HG03139 (cell line): Measurements from ENCODE around the gene NOXA1.

Source experiments
- ATAC-seq: cut with Tn5 transposase; IDR thresholded peaks from one replicate; pipeline ENCODE4 v1.9.1; 2021; ENCODE audit not compliant: unreplicated experiment

The NOXA1 gene

DNA sequence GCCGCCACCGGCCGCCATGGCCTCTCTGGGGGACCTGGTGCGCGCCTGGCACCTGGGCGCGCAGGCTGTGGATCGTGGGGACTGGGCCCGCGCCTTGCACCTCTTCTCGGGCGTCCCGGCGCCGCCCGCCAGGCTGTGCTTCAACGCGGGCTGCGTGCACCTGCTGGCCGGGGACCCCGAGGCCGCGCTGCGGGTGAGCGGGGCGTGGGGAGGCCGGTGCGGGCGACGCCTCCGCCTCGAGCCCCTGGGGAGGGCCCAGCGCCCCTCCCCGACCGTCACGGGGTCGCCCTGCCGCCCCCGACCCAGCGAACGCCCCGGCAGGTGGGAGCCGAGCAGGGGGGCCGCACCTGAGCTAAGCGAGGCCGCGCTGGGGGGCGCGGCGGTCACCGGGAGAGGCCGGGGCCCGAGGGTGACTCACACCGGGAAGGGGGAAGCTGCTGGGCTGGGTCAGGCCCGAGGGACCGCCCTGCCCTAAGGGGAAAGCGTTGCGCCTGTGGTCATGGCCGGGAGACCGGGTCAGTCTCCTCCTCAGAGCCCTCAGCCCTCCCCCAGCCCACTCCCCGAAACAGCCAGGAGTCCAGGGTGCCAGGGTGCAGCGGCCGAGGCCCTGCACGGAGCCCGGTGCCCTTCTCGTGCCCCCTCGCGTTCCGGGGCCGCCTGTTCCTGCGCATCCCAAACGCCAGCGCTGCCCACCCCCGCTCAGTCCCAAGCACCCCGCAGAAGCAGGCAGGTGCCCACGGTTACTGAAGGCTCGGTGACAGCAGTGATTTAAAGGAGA, 510 bp downstream of the NOXA1 start:
- ATAC-seq: peak; percentile 7

DNA sequence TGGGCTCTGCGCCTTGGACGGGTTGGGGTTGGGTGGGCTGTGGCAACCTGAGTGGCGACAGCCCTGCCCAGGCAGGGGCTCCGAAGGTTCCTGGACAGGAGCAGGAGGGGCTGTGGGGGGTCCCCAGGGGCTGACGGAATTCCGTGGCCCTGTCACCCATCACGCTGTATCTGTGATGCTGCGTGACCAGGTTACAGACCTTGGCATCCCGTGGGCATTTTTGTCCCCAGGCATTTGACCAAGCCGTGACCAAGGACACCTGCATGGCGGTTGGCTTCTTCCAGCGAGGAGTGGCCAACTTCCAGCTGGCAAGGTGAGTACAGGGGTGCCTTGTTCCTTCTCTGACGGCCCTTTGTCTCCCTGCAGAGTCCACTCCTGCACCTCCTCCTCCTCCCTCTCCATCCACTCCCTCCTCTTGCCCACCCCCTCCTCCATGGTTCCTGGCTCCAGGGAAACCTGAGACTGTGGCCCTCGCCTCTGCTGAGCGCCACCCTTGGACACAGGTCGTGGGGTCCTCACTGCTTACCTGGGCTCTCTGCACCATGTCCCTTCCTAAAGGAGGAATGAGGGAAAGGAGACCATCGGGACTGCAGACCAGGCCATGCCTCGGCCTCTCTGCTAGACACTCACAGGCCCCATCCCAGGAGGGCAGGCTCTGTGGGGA, 3.0 kb downstream of the NOXA1 start:
- no peak for ATAC-seq

DNA sequence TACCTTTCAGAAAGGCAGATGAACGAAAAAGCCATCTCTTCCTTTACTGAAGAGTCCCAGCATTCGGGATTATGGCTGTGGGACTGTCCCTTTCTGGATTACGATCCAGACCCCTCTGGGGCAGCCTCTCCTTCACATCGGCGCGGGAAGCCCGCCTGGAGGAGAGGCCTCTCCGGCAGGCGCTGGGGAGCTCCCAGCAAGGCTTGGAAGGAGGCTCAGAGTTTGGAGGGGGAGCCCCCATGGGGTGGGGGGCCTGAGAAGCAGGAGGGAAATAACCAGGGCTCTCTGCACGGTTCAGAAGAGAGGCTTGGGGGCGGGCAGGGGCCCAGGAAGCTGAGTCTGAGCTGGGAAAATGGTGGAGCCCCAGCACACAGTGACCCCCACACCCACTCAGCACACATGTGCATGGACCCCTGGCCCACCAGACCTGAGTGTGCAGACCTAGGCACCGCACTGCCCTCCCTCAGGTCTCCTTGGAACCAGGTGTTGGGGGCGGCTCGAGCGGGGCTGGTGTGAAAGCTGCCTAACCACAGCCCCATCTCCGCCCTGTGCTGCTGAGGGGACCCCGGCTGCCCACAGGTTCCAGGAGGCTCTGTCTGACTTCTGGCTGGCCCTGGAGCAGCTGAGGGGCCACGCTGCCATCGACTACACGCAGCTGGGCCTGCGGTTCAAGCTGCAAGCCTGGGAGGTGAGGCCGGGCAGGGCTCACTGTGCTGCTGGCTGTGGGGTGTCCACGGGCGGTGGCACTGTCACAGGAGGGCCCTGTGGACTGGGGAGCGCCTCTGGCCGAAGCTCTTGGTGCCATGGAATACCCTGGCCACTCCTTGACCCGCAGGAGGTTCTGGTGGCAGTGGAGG, 4.5 kb downstream of the NOXA1 start:
- ATAC-seq: no peak

DNA sequence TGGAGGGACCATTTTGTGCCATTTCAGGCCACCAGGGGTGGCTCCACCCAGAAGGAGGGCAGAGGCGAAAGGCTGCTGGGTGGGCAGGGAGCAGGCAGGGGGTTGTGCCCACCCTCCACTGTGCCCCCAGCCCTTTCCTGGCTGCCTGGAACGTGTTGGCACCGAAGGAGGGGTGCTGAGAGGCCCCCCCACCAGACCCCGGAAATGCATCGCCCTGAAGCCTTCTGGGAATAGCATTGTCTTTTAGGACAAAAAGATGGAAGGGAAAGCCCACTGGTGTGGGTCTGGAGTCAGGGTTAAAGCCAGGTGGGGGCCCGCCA, 5.1 kb downstream of the NOXA1 start:
- no peak for ATAC-seq

DNA sequence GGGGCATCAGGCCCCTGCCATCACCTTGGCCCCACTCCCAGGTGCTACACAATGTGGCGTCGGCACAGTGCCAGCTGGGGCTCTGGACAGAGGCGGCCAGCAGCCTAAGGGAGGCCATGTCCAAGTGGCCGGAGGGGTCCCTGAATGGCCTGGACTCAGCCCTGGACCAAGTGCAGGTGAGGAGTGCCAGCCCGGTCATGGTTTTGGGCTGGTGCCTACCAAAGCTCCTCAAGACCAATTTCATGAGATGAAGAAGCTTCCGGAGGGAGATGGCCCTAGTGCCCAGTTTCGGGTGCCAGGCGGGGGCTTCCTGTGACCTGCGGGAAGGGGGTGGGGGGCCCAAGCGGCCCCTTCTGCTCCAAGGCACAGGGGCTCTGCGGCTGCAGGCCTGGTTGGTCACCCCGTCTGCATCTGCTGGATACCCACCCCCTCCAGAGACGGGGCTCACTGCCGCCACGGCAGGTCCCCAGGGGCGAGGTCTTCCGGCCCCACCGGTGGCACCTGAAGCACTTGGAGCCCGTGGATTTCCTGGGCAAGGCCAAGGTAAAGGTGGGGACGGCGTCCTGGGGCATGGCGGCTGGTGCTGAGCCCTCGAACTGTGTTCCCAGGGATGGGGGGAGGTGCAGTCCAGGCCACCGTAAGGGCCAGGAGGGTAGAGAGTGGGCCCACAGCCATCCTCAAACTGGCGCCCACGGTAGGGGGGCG, 5.8 kb downstream of the NOXA1 start:
- no peak for ATAC-seq

DNA sequence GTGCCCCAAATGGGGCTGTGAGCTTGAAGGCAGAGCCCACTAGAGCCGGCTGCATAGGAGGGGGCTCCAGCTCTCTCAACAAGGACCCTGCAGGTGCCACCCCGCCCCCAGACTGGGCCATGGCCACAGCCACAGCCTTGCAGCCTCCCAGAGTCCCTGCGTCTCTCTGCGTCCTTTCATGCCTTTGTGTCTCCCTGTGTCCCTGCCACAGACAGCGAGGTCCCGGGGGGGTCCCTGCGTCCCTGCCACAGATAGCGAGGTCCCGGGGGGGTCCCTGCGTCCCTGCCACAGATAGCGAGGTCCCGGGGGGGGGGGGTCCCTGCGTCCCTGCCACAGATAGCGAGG, 6.3 kb downstream of the NOXA1 start:
- no peak for ATAC-seq

DNA sequence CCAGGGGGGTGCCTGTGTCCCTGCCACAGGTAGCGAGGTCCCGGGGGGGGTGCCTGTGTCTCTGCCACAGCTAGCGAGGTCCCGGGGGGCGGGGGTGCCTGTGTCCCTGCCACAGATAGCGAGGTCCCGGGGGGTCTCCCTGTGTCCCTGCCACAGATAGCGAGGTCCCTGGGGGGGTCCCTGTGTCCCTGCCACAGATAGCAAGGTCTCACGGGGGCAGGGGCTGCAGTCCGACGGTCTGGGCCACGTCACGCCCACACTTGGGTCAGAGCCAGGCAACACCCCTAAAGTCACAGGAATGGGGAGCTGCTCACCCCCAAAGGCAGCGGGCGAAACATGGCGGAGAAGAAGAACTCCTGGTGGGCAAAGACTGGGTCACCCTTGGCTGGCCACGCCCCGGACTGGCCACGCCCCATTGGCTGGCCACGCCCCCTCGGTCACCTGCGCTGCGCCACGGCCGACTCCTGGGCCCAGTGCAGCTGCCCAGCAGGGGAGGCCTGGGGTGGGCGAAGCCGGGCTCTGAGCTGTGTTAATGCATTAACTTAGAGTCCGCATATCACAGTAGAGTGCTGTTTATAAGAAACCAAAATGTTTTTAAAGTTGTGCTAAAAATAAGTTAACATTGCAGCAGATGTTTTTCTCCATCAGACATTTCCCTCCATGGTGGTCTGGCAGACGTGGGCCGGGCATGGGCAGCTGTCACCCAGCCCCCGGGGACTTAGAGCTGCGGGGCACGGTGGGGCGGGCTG, 7.0 kb downstream of the NOXA1 start:
- no peak for ATAC-seq

DNA sequence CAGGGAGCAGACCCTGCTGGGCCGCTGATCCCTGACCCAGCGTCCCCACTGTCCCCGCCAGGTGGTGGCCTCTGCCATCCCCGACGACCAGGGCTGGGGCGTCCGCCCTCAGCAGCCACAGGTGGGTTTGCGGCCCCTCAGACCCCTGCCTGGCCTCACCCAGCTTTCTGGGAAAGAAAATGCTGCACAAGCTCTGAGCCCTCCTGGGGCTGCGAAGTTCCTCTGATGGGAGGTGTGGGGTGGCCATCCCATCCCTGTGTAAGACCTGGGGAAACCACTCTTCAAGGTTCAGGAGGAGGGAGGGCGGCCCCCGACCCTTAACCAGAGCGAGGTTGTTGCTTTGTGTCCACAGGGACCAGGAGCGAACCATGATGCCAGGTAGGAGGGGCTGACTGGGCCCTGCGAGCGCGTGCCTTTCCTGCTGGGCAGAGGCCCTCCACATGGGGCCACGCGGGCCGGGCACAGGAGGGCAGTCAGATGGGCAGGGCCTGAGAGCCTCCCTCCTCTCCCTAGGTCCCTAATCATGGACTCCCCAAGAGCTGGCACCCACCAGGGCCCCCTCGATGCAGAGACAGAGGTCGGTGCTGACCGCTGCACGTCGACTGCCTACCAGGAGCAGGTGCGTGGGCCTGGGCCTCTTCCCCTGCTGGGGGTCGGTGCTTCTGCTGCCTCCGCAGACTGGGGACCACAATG, 7.7 kb downstream of the NOXA1 start:
- no peak for ATAC-seq

DNA sequence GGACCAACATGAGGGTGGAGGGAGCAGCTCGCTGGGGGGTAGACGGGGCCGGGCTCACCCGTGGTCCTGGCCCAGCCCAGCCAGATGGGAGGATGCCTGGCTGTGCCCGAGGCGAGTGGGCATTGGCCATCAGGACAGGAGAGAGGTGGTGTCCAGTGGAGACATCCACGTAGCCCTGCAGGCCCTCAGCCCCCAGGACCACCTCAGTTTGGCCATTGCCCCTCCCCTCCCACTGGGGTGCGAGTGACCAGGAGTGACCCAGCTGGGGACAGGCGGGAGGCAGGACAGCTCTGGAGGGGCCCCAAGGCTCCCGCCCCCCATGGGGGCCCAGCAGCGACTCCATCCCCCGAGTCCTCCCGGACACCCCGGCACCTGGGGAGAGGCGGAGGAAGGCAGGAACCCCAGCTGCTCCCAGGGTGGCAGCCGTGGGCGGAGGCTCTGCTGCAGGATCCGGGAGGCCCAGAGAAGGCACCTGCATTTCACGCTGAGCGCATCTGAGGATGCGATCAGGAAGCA, 8.3 kb downstream of the NOXA1 start:
- ATAC-seq: no peak

DNA sequence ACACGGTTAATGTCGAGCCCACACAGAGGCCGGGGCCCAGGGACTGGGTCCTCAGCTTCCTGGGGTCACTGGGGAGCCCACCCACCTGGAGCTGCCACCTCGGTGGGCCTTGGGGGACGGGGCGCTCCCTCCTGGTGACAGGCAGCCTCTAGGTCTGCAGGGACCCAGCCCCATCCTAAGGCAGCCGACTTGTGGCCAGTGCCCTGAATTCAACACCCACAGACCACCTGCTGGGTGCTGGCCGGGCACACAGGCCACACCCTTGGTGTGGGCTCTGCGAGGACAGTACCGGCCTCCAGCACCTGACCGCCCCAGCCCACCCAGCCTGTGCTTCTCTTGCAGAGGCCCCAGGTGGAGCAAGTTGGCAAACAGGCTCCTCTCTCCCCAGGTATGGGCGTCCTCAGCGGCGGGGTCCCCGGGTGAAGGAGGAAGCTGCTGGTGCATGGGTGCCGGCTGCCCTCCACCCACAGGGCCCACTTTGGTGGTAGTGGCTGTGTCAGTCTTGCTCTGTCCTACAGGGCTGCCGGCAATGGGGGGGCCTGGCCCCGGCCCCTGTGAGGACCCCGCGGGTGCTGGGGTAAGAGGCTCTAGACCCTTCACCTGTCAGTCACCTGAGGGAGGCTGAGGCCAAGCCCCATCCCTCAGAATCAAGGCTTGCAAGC, 9.6 kb downstream of the NOXA1 start:
- no peak for ATAC-seq

DNA sequence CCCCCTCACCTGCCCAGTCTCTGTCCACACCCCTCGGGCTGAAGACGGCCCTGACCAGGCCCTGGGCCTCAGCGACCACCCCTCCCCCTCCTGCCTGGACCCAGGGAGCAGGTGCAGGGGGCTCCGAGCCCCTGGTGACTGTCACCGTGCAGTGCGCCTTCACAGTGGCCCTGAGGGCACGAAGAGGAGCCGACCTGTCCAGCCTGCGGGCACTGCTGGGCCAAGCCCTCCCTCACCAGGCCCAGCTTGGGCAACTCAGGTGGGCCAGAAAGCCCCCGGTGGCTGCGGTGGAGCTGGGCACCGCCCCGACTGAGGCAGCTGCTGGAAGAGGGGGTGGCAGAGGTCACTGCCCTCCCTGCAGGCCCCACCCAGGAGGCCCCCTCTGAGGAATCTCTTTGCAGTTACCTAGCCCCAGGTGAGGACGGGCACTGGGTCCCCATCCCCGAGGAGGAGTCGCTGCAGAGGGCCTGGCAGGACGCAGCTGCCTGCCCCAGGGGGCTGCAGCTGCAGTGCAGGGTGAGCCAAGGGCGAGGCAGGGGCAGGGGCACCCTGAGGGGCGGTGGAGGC, 10.2 kb downstream of the NOXA1 start:
- no peak for ATAC-seq

DNA sequence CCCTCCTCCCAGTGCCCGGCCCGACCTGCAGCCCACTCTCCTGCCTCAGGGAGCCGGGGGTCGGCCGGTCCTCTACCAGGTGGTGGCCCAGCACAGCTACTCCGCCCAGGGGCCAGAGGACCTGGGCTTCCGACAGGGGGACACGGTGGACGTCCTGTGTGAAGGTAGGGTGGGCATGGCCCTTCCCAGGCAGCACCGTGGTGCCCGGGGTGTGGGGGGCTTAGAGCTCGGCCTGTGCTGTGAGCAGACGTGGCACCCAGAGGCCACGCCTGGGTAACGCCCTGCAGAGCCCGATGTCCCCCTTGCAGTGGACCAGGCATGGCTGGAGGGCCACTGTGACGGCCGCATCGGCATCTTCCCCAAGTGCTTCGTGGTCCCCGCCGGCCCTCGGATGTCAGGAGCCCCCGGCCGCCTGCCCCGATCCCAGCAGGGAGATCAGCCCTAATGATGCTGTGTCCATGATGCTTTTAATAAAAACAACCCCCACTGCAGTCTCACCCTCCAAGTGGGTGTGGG, 10.8 kb downstream of the NOXA1 start:
- no peak for ATAC-seq

DNA sequence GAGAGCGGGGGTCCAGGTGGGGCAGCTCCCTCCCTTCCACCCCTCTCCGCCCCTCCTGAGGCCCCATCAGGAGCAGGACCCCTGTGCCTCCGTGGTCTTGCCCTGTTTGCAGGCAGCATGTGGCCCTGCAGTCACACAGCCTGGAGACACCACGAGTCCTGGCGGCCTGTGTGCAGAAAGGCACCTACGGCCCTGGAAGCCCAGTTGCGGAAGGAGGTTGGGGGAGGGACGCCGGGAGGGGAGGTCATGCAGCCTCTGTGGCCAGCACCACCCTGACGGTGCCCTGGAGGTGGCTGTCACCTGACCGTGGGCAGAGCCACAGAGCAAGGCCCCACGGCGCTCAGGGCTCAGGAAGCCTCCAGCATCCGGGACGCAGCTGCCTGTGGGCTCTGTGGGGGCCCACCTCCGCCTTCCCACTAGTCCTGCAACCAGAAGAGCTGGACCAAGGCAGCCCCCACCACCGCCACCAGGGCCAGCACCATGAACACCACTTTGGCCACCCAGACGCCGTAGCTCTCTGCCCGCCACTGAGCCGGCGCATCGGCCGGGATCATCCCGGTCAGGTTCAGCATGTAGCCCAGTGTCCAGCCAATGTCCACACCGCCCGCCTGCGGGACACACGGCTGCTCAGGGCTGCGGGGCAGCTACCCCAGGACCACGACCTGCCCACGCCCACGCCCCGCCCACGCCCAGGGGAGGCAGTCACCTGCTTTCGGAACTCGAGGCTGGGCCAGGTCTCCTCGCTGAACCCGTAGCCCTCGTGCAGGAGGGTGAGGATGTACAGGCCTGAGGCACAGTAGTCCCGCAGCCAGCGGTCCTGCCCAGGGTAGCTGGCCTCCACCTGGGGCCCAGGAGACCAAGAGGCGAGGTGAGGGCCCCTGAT, 11.5 kb downstream of the NOXA1 start:
- ATAC-seq: no peak

DNA sequence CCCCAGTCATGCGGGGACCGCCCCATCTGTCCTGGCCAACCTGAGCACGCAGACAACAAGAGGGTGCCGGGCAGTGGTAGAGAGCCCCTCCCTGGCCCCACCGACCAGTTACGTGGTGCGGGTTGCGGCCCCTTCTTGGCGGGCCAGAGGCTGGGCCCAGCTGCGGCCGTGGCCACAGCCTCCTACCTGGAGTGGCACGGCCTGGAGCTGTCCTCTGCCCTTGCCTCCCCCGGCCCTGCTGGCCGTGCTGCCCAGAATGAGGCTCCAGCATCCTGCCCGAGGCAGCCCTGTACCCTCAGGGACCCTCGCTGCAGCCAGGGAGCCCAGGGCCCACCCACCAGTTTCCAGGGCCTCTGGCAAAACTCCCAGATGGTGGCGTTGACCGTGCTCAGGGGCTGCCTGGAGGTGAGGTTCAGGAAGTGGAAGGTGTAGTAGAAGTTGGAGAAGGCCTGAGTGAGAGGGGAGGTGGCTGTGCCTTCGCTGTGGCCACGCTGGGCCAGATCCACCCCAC, 12.2 kb downstream of the NOXA1 start:
- no peak for ATAC-seq

DNA sequence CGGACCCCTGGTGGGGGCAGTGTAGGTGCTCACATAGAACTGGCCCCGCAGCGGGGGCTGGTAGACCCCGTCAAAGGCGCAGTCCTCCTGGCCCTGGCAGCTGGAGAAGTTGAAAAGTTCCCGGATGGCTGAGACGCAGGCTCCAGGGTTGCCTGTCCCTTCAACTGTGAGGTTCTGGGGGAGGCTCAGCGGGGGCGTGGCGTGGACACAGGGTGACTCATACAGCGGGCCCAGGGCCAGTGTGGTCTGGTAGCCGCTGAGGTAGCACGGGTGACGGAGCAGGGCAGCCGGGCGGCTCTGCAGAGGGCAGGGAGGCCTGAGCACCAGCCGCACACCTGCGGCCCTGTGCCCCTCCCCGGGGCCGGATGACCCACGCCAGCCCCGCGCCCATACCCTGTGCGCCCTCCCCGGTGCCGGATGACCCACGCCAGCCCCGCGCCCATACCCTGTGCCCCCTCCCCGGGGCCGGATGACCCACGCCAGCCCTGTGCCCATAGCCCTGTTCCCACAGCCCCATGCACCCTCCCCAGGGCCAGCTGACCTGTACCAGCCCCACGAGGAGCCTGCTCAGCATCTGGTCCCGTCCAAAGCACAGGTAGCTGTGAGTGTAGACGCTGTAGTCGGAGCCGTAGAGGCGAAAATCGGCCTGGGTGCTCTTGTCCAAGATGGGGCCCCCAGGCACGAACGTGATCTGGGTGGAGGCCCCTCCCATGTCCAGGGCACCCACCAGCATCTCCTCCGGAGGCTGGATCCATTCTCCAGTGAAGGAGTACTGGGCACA, 13.0 kb downstream of the NOXA1 start:
- ATAC-seq: no peak

DNA sequence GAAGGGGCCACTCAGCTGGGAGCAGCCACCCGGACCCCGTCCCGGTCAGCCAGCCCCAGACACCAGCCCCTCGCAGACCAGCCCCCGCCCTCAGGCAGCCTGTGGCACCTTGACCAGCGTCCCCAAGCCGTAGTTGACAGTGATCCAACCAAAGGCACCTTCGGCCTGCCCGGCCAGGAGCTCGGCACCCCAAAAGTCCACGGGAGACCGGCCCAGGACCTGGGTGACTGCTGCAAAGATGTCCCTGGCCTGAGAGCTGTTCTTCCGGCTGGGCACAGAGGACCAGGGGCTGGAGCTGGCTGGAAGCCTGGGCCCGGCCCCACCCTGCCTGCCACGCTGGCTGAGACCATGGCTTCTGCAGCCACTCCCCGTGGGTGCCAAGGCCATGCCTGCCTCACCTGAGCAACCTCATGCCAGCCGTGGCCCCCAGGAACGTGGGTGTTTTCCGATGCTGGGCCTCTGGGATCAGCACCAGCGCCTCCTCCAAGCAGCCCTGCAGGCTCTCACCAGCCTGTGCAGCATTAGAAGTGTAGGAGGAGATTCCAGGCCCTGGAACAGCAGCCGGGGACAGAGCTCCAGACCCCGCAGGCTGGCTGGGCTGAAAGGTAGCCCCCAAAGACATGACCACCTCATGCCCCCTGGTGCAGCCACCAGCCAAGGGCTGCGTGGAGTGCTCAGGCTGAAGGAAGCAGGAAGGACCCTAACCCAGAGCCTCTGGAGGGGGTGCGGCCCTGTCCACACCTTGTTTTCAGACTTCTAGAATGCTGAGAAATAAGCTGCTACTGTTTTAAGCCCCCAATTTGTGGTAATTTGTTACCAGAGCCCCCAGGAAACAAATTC, 13.8 kb downstream of the NOXA1 start:
- ATAC-seq: no peak
